HFF-Myc (cell line): ENCODE data around the gene LNPEP.
"Not testable (repeated sequence)": the region's sequence is repeated elsewhere in the genome, so short reads cannot be mapped to it uniquely, and the experiment has no call there.

ENCODE experiments used
- DNase-seq: peaks from one replicate; pipeline ENCODE4 v3.0.0-alpha.2; 2011; ENCODE audit warnings: low read depth; ENCODE audit errors: extremely low read depth
- H3K4me3 ChIP-seq: replicated peaks from 2 replicates; pipeline ENCODE4 v1.5.1; 2011; ENCODE audit warnings: low read depth, mild to moderate bottlenecking, control low read depth, low read length
- CTCF ChIP-seq: IDR thresholded peaks from 2 replicates; pipeline ENCODE4 v1.5.1; 2012; ENCODE audit warnings: mild to moderate bottlenecking, low read depth, low read length, control low read depth; ENCODE audit errors: missing control alignments

The LNPEP gene

GRCh38 chr5:97078958-97079743 lies 143.3 kb downstream of the LNPEP start:
- no peak for TF ChIP-seq CTCF
- DNase-seq = no peak
- H3K4me3 ChIP-seq = no peak overlapping the region

GRCh38 chr5:97084782-97085458 lies 149.0 kb downstream of the LNPEP start:
- not testable (repeated sequence) for H3K4me3 ChIP-seq, DNase-seq

GRCh38 chr5:97085459-97086181 lies 149.7 kb downstream of the LNPEP start:
- TF ChIP-seq CTCF = no peak
- no peak overlapping the region for H3K4me3 ChIP-seq
- DNase-seq = no peak
